ENCODE results near the gene MBP. TPM values are rescaled to one million over a fixed set of nuclear protein-coding genes. Genes with fewer than 3 reads are reported as not detected.

Gene MBP
- total RNA-seq, 6 experiments from 2014 or later, result 0.05 to 0.23 (median 0.12) TPM; not detected in 1

GRCh38 chr18:77119851-77120491 lies 12.6 kb downstream of the MBP start:
- Mint-ChIP-seq H3K36me3 (ENCODE audit: low read depth) (no peaks in the 10 kb centered on the region), H3K27ac (no peak overlapping the region), H3K4me3 (no peak overlapping the region), H3K9me3 (no peaks in the 10 kb centered on the region), H3K27me3 (ENCODE audit: insufficient read depth) (peaks cover 2% of the 10 kb centered on the region), H3K4me1 (ENCODE audit: low read depth) (peaks cover 6% of the 10 kb centered on the region; the same call in 1 of the 2 replicates)
- TF ChIP-seq CTCF (IDR thresholded peaks at IDR 0.05), result no peak
- no peak for DNase-seq

DNA sequence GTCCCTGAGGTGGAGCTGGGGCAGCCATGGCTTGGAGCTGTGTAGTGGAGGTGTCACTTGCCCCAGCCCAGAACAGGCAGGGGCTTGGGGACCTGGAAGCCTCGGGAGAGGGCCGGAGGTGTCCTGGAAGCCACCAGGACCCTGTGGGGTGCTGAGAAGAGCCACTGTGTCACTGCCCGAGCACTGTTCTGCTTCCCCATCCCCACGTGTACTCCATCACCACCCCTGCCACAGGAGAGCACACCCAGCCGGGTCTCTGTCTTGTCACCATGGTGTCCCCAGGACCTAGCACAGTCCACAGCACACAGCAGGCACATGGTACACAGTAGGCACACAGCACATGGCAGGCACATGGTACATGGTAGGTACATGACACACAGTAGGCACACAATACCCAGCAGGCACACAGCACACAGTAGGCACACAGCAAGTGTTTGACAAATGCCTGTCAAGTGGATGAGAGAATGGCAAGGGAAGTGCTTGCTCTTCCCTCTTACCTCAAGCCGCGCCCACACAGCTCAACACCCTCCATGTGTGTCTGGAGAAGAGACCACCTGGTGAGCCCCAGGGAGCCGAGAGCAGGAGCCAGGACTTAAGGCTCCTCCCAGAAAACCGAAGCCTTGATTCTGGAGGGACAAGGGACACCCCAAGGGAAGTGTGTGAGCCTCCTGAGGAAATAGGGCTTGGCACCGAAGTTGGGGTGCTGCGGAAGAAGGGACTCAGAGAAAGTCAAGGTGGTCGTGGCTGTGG lies 13.3 kb downstream of the MBP start:
- Mint-ChIP-seq H3K4me3 (no peak overlapping the region), H3K27me3 (ENCODE audit: insufficient read depth) (peaks cover 2% of the 10 kb centered on the region), H3K4me1 (ENCODE audit: low read depth) (peaks cover 3% of the 10 kb centered on the region; the same call in 1 of the 2 replicates), H3K27ac (no peak overlapping the region), H3K9me3 (no peaks in the 10 kb centered on the region), H3K36me3 (ENCODE audit: low read depth) (no peaks in the 10 kb centered on the region)
- DNase-seq, result no peak
- no peak for TF ChIP-seq CTCF (IDR thresholded peaks at IDR 0.05)

GRCh38 chr18:77118256-77119090 lies 14.1 kb downstream of the MBP start:
- Mint-ChIP-seq H3K27me3 (ENCODE audit: insufficient read depth) (peaks cover 4% of the 10 kb centered on the region), H3K9me3 (no peaks in the 10 kb centered on the region), H3K4me3 (no peak overlapping the region), H3K4me1 (ENCODE audit: low read depth) (peaks cover 6% of the 10 kb centered on the region; the same call in 1 of the 2 replicates), H3K27ac (no peak overlapping the region), H3K36me3 (ENCODE audit: low read depth) (no peaks in the 10 kb centered on the region)
- DNase-seq, result no peak
- no peak for TF ChIP-seq CTCF (IDR thresholded peaks at IDR 0.05)

DNA sequence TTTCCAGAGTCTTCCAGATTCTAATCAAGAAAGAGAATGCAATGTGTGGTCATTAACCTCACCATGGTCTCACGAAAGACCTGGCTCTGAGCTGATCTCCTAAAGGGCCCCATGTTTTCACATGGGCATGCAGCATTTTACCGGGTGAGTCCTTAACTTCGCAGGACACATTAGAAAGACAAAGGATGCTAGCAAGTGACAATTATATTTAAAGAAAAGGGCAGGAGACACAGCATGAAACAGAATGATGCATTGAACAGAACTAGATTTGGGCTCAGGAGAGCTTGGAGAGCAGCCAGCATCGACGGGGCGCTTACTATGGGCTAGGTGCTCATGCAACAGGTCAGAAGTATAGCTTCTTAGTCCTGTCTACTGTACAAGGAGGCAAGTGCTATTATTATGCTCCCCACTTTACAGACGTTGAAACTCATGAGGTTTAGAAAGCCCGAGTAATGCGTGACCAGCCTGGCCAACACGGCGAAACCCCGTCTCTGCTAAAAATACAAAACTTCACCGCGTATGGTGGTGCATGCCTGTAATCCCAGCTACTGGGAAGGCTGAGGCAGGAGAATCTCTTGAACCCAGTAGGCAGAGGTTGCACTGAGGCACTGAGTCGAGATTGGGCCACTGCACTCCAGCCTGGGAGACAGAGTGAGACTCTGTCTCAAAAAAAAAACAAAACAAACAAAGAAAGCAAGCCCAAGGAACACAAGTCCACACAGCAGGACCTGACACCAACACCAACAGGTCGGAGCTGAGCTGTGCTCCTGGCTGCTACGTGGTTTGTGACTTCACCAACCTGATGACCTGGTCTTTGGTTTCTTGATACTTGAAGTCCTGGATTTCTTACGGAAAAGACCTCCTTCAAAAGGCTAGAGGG lies 16.1 kb downstream of the MBP start:
- H3K27ac Mint-ChIP-seq, result no peak overlapping the region
- H3K4me3 Mint-ChIP-seq, result no peak overlapping the region
- no peaks in the 10 kb centered on the region for H3K36me3 Mint-ChIP-seq (ENCODE audit: low read depth)
- no peak for DNase-seq
- H3K4me1 Mint-ChIP-seq (ENCODE audit: low read depth), result peaks cover 6% of the 10 kb centered on the region; the same call in 1 of the 2 replicates
- peaks cover 4% of the 10 kb centered on the region for H3K27me3 Mint-ChIP-seq (ENCODE audit: insufficient read depth)
- H3K9me3 Mint-ChIP-seq, result no peaks in the 10 kb centered on the region
- TF ChIP-seq CTCF (IDR thresholded peaks at IDR 0.05), result no peak
